HepG2 (cell line): Measurements from ENCODE around the gene FRMD1. TPM values are rescaled to one million over a fixed set of nuclear protein-coding genes. Genes with fewer than 3 reads are reported as not detected.

Experiments used
- ATF2 ChIP-seq: sonication (generic); formaldehyde crosslinking; IDR thresholded peaks from 2 replicates; pipeline ENCODE4 v1.4.0; 2020; ENCODE audit warnings: missing genetic modification reagents
- FUBP1 ChIP-seq: sonication (generic); formaldehyde crosslinking; IDR thresholded peaks from 2 replicates; pipeline ENCODE4 v1.5.1; 2020; ENCODE audit warnings: missing genetic modification reagents, mild to moderate bottlenecking, borderline replicate concordance
- GLI4 ChIP-seq: sonication (generic); formaldehyde crosslinking; IDR thresholded peaks from 2 replicates; pipeline ENCODE4 v1.5.1; 2020; ENCODE audit warnings: missing genetic modification reagents, mild to moderate bottlenecking, moderate library complexity, borderline replicate concordance
- GMEB2 ChIP-seq: IDR thresholded peaks from 2 replicates; pipeline ENCODE4 v1.6.1; 2016; ENCODE audit warnings: missing biosample characterization, missing genetic modification reagents, low read depth
- GTF3A ChIP-seq: sonication (generic); formaldehyde crosslinking; conservative IDR thresholded peaks from 2 replicates; pipeline ENCODE4 v1.4.0; 2020; ENCODE audit warnings: mild to moderate bottlenecking, missing genetic modification reagents
- HOXD1 ChIP-seq: sonication (generic); formaldehyde crosslinking; IDR thresholded peaks from 2 replicates; pipeline ENCODE4 v1.5.0; 2020; ENCODE audit warnings: missing genetic modification reagents
- MLLT10 ChIP-seq: sonication (generic); formaldehyde crosslinking; IDR thresholded peaks from 2 replicates; pipeline ENCODE4 v1.4.0; 2020; ENCODE audit warnings: missing genetic modification reagents
- MXI1 ChIP-seq: IDR thresholded peaks from 3 replicates; pipeline ENCODE4 v1.6.1; 2012; ENCODE audit warnings: low read depth, low read length, inconsistent platforms, borderline replicate concordance
- MZF1 ChIP-seq: sonication (generic); formaldehyde crosslinking; IDR thresholded peaks from 2 replicates; pipeline ENCODE4 v1.8.1; 2023; ENCODE audit warnings: mild to moderate bottlenecking, missing genetic modification reagents, borderline replicate concordance
- PPARG ChIP-seq: conservative IDR thresholded peaks from 2 replicates; pipeline ENCODE4 v1.6.1; 2016; ENCODE audit warnings: missing biosample characterization, missing genetic modification reagents
- RORA ChIP-seq: sonication (generic); formaldehyde crosslinking; IDR thresholded peaks from 2 replicates; pipeline ENCODE4 v1.5.0; 2020; ENCODE audit warnings: mild to moderate bottlenecking, missing genetic modification reagents, moderate library complexity
- SCMH1 ChIP-seq: sonication (generic); formaldehyde crosslinking; IDR thresholded peaks from 2 replicates; pipeline ENCODE4 v1.9.0; 2021; ENCODE audit warnings: missing genetic modification reagents, mild to moderate bottlenecking, borderline replicate concordance
- SIX1 ChIP-seq: sonication (generic); formaldehyde crosslinking; IDR thresholded peaks from 2 replicates; pipeline ENCODE4 v1.4.0; 2020; ENCODE audit warnings: missing genetic modification reagents, borderline replicate concordance
- SMC3 ChIP-seq: IDR thresholded peaks from 2 replicates; pipeline ENCODE4 v1.6.1; 2011; ENCODE audit warnings: low read length, improper control_type of control experiment
- SNRNP70 ChIP-seq: fragments of 200-400 bp; formaldehyde crosslinking; IDR thresholded peaks from 2 replicates; pipeline ENCODE4 v1.6.1; 2017; ENCODE audit warnings: mild to moderate bottlenecking, low read depth, low read length, moderate library complexity
- SRF ChIP-seq: IDR thresholded peaks from 2 replicates; pipeline ENCODE4 v1.6.1; 2011; ENCODE audit warnings: mild to moderate bottlenecking, low read depth, low read length, moderate library complexity
- TFDP1 ChIP-seq: IDR thresholded peaks from 2 replicates; pipeline ENCODE4 v1.6.1; 2016; ENCODE audit warnings: missing compliant biosample characterization, missing genetic modification reagents, borderline replicate concordance
- THAP11 ChIP-seq: IDR thresholded peaks from 2 replicates; pipeline ENCODE4 v1.6.1; 2016; ENCODE audit warnings: missing biosample characterization, missing genetic modification reagents
- ZFP36L2 ChIP-seq: sonication (generic); formaldehyde crosslinking; IDR thresholded peaks from 2 replicates; pipeline ENCODE4 v1.4.0; 2020; ENCODE audit warnings: missing genetic modification reagents
- ZKSCAN1 ChIP-seq: fragments of 150-350 bp; IDR thresholded peaks from 2 replicates; pipeline ENCODE4 v1.6.1; 2014; ENCODE audit warnings: low read length
- ZNF839 ChIP-seq: sonication (generic); formaldehyde crosslinking; IDR thresholded peaks from 2 replicates; pipeline ENCODE4 v1.4.0; 2020; ENCODE audit warnings: missing genetic modification reagents, mild to moderate bottlenecking, borderline replicate concordance
- polyA plus RNA-seq, 8 experiments: library from polyadenylated mRNA; depleted of rRNA in 3 of 8; stranded (reverse) in 7 of 8; unstranded in 1 of 8; fragments of >200 nt; fragmentation: Illumina TruSeq in 4 of 8; extraction: Trizol in 4 of 8; gene quantifications; 2 replicates each; pipeline versions ENCODE4 v1.2.1 to v1.2.3, GENCODE V29; 2011 to 2016; ENCODE audit warnings: low read depth in 4 of 8, missing spikeins in 1 of 8, mixed read lengths in 1 of 8; ENCODE audit not compliant: insufficient read depth in 1 of 8
- total RNA-seq, 5 experiments: library from RNA; depleted of rRNA; stranded (reverse); fragments of >200 nt; fragmentation: Illumina TruSeq; extraction: Trizol; gene quantifications; 2 replicates each; pipeline ENCODE4 v1.2.3, GENCODE V29; 2016; ENCODE audit warnings: low read depth in 1 of 5
- TF ChIP-seq, protein P1 (sequence below): sonication (generic); formaldehyde crosslinking; conservative IDR thresholded peaks from 2 replicates; pipeline ENCODE4 v1.4.0; 2020; ENCODE audit warnings: mild to moderate bottlenecking, missing genetic modification reagents, moderate library complexity

FRMD1 gene
- total and polyA plus RNA-seq, 2 of the 13 experiments (the other 11 are each of a cell fraction or from before 2014, with no cell fraction given): 0.01 TPM; not detected in 1

DNA sequence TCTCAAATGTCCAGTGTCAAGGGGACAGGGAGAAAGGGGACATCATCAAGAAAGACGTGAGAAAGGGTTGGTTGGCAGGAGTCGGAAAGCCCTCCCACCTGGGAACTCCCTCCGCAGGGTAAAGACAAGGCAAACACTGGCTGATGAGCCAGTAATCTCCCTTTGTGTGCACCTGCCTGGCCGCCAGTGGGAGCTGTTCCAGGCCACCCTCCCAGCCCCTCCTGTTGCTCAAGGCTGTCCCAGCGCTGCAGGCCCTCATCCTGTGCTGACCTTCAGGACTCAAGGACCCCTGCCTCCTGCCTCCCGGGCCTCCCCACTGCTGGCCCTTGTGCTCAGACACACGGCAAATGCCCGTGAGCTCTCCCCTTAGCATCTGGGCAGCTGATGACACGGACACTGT is 7.4 kb downstream of the FRMD1 start (continued):
- no peak for TF ChIP-seq ZFP36L2 (CRISPR knock-in tag)
- peak; percentile 26; the same call in 1 of the 2 replicates for TF ChIP-seq SMC3
- no peak for TF ChIP-seq ZKSCAN1
- no peak for TF ChIP-seq SNRNP70
- TF ChIP-seq ATF2 (CRISPR knock-in tag): 0 out of 2 replicates have a peak, but pooled peaks have one; percentile 19
- no peak for TF ChIP-seq MZF1 (CRISPR knock-in tag)
- no peak for TF ChIP-seq GMEB2 (CRISPR knock-in tag)
- TF ChIP-seq RORA (CRISPR knock-in tag): no peak
- no peak for TF ChIP-seq SRF
- TF ChIP-seq PPARG (CRISPR knock-in tag): no peak
- TF ChIP-seq GLI4 (CRISPR knock-in tag): no peak
- no peak for TF ChIP-seq FUBP1
- TF ChIP-seq, protein P1, sequence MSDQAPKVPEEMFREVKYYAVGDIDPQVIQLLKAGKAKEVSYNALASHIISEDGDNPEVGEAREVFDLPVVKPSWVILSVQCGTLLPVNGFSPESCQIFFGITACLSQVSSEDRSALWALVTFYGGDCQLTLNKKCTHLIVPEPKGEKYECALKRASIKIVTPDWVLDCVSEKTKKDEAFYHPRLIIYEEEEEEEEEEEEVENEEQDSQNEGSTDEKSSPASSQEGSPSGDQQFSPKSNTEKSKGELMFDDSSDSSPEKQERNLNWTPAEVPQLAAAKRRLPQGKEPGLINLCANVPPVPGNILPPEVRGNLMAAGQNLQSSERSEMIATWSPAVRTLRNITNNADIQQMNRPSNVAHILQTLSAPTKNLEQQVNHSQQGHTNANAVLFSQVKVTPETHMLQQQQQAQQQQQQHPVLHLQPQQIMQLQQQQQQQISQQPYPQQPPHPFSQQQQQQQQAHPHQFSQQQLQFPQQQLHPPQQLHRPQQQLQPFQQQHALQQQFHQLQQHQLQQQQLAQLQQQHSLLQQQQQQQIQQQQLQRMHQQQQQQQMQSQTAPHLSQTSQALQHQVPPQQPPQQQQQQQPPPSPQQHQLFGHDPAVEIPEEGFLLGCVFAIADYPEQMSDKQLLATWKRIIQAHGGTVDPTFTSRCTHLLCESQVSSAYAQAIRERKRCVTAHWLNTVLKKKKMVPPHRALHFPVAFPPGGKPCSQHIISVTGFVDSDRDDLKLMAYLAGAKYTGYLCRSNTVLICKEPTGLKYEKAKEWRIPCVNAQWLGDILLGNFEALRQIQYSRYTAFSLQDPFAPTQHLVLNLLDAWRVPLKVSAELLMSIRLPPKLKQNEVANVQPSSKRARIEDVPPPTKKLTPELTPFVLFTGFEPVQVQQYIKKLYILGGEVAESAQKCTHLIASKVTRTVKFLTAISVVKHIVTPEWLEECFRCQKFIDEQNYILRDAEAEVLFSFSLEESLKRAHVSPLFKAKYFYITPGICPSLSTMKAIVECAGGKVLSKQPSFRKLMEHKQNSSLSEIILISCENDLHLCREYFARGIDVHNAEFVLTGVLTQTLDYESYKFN (CRISPR knock-in tag): no peak
- no peak for TF ChIP-seq TFDP1 (CRISPR knock-in tag)
- TF ChIP-seq MXI1: no peak
- TF ChIP-seq ZNF839 (CRISPR knock-in tag): no peak
- no peak for TF ChIP-seq GTF3A (CRISPR knock-in tag)
- TF ChIP-seq HOXD1 (CRISPR knock-in tag): no peak
- no peak for TF ChIP-seq SIX1 (CRISPR knock-in tag)
- no peak for TF ChIP-seq SCMH1 (CRISPR knock-in tag)
- TF ChIP-seq THAP11 (CRISPR knock-in tag): no peak
- no peak for TF ChIP-seq MLLT10 (CRISPR knock-in tag)
